Coronary artery (tissue), 2 donors: ENCODE results near the gene ARHGAP18.

Experiments
- DNase-seq: peaks from one replicate; pipeline ENCODE4 v3.0.0-alpha.2; 2017; ENCODE audit warnings: low spot score
- H3K27ac ChIP-seq, 2 donors: fragments of 200-600 bp; sonication (generic); one replicate each; pipeline ENCODE4 v1.5.1; 2016 to 2019
- H3K4me3 ChIP-seq: fragments of 200-600 bp; sonication (generic); 2 replicates; pipeline ENCODE4 v1.5.1; 2016; ENCODE audit warnings: mild to moderate bottlenecking, moderate library complexity
- CTCF ChIP-seq: fragments of 200-600 bp; sonication (generic); IDR thresholded peaks from one replicate; pipeline ENCODE4 v1.5.1; 2019; ENCODE audit warnings: antibody characterized with exemption

ARHGAP18 gene

GRCh38 chr6:129635396-129636130 lies 74.4 kb downstream of the ARHGAP18 start:
- DNase-seq = no peak
- H3K27ac ChIP-seq = peak overlapping the region in 1 of 2 donors; percentile 27
- TF ChIP-seq CTCF = no peak
- no peak overlapping the region for H3K4me3 ChIP-seq

- TF ChIP-seq CTCF = no peak
- DNase-seq = no peak
- no peak overlapping the region for H3K4me3 ChIP-seq
- H3K27ac ChIP-seq = no peak overlapping the region
Observed at GRCh38 chr6:129634411-129635230, 75.4 kb downstream of the ARHGAP18 start.

- Histone ChIP-seq H3K27ac (no peak overlapping the region), H3K4me3 (no peak overlapping the region)
- DNase-seq = no peak
- no peak for TF ChIP-seq CTCF
Observed at GRCh38 chr6:129633529-129633928, 76.4 kb downstream of the ARHGAP18 start.

- TF ChIP-seq CTCF = no peak
- Histone ChIP-seq H3K4me3 (no peak overlapping the region), H3K27ac (no peak overlapping the region)
- no peak for DNase-seq
Observed at GRCh38 chr6:129632172-129632613, 77.8 kb downstream of the ARHGAP18 start.

GRCh38 chr6:129631070-129631469 lies 78.9 kb downstream of the ARHGAP18 start:
- no peak for TF ChIP-seq CTCF
- Histone ChIP-seq H3K4me3 (no peak overlapping the region), H3K27ac (no peak overlapping the region)
- no peak for DNase-seq

GRCh38 chr6:129630596-129630995 lies 79.4 kb downstream of the ARHGAP18 start:
- DNase-seq = no peak
- H3K27ac ChIP-seq = no peak overlapping the region
- TF ChIP-seq CTCF = no peak
- H3K4me3 ChIP-seq = no peak overlapping the region
